Astrocyte (in vitro differentiated cells and primary cell): ENCODE results near the gene MAN1B1. TPM values are rescaled to one million over a fixed set of nuclear protein-coding genes. Genes with fewer than 3 reads are reported as not detected.

Experiments used
- DNase-seq: peaks from one replicate; pipeline ENCODE4 v3.0.0-alpha.2; 2010; ENCODE audit warnings: low read depth
- FAIRE-seq: peaks from 2 replicates; lab custom pipeline; 2011; peaks lifted over from hg19 to GRCh38; lab: Jason Lieb, UNC
- H2AFZ ChIP-seq: 2 replicates; pipeline ENCODE4 v1.6.0; 2012; ENCODE audit warnings: low read depth, low read length, inconsistent platforms
- H3K27ac ChIP-seq: 2 replicates; pipeline ENCODE4 v1.5.1; 2011; ENCODE audit warnings: low read depth, low read length, inconsistent platforms
- H3K27me3 ChIP-seq: 2 replicates; pipeline ENCODE4 v1.6.0; 2011; ENCODE audit warnings: low read length, inconsistent platforms; ENCODE audit not compliant: insufficient read depth
- H3K36me3 ChIP-seq: 2 replicates; pipeline ENCODE4 v1.5.1; 2011; ENCODE audit warnings: low read length, inconsistent platforms; ENCODE audit not compliant: insufficient read depth
- H3K4me1 ChIP-seq: 2 replicates; pipeline ENCODE4 v1.5.1; 2011; ENCODE audit warnings: low read length, inconsistent platforms; ENCODE audit not compliant: insufficient read depth
- H3K4me2 ChIP-seq: 2 replicates; pipeline ENCODE4 v1.6.0; 2012; ENCODE audit warnings: low read length, inconsistent platforms
- H3K4me3 ChIP-seq: 2 replicates; pipeline ENCODE4 v1.5.1; 2011; ENCODE audit warnings: low read depth, mild to moderate bottlenecking, low read length, inconsistent platforms; ENCODE audit not compliant: insufficient read depth
- H3K79me2 ChIP-seq: 2 replicates; pipeline ENCODE4 v1.6.0; 2012; ENCODE audit warnings: mild to moderate bottlenecking, low read length, inconsistent platforms; ENCODE audit not compliant: insufficient read depth
- H3K9ac ChIP-seq: 2 replicates; pipeline ENCODE4 v1.6.0; 2012; ENCODE audit warnings: mild to moderate bottlenecking, low read length, inconsistent platforms
- H3K9me3 ChIP-seq: 2 replicates; pipeline ENCODE4 v1.5.1; 2012; ENCODE audit warnings: low read depth, mild to moderate bottlenecking, low read length, inconsistent platforms; ENCODE audit not compliant: insufficient read depth
- H4K20me1 ChIP-seq: 2 replicates; pipeline ENCODE4 v1.6.0; 2012; ENCODE audit warnings: low read length, inconsistent platforms; ENCODE audit not compliant: insufficient read depth
- H3K27ac Mint-ChIP-seq: one replicate; pipeline ENCODE4 v1.8.0; 2021; ENCODE audit warnings: mild to moderate bottlenecking, mixed read lengths; ENCODE audit not compliant: unreplicated experiment
- H3K27me3 Mint-ChIP-seq: one replicate; pipeline ENCODE4 v1.8.0; 2021; ENCODE audit warnings: low read depth, mixed read lengths; ENCODE audit not compliant: unreplicated experiment
- H3K36me3 Mint-ChIP-seq: one replicate; pipeline ENCODE4 v1.8.0; 2021; ENCODE audit warnings: low read depth, mixed read lengths; ENCODE audit not compliant: unreplicated experiment
- H3K4me1 Mint-ChIP-seq: one replicate; pipeline ENCODE4 v1.8.0; 2021; ENCODE audit warnings: low read depth, mixed read lengths; ENCODE audit not compliant: unreplicated experiment
- H3K4me3 Mint-ChIP-seq: one replicate; pipeline ENCODE4 v1.8.0; 2021; ENCODE audit warnings: mild to moderate bottlenecking, moderate library complexity, mixed read lengths; ENCODE audit not compliant: unreplicated experiment
- H3K9me3 Mint-ChIP-seq: one replicate; pipeline ENCODE4 v1.8.0; 2021; ENCODE audit warnings: mild to moderate bottlenecking, mixed read lengths; ENCODE audit not compliant: unreplicated experiment
- CTCF ChIP-seq: IDR thresholded peaks from 2 replicates; pipeline ENCODE4 v1.5.1; 2011; ENCODE audit warnings: low read depth, mild to moderate bottlenecking, inconsistent platforms, low read length, moderate library complexity; ENCODE audit not compliant: insufficient read depth
- EZH2 ChIP-seq: IDR thresholded peaks from 2 replicates; pipeline ENCODE4 v1.6.1; 2012; ENCODE audit warnings: mild to moderate bottlenecking, low read length, inconsistent platforms; ENCODE audit not compliant: insufficient read depth
- total RNA-seq: library from RNA; stranded (reverse); gene quantifications from 2 replicates; pipeline ENCODE4 v1.2.1, GENCODE V29; 2021

The MAN1B1 gene
- total RNA-seq, 1 donor from 2014 or later, result 69.2 TPM

- Mint-ChIP-seq H3K4me1 (no peaks in the 10 kb centered on the region), H3K27ac (no peak overlapping the region), H3K36me3 (peaks cover 3% of the 10 kb centered on the region), H3K4me3 (no peak overlapping the region), H3K27me3 (peaks cover 12% of the 10 kb centered on the region), H3K9me3 (no peaks in the 10 kb centered on the region)
- TF ChIP-seq EZH2 (no peak), CTCF (peak; percentile 67)
- no peak overlapping the region for H2AFZ ChIP-seq
- DNase-seq (peak; percentile 55), FAIRE-seq (no peak)
- H3K9me3 ChIP-seq, result no peaks in the 10 kb centered on the region
- H3K27ac ChIP-seq, result no peak overlapping the region
- H3K4me3 ChIP-seq, result no peak overlapping the region
- H4K20me1 ChIP-seq, result peaks cover 14% of the 10 kb centered on the region
- H3K4me2 ChIP-seq, result no peak overlapping the region
- H3K79me2 ChIP-seq, result no peaks in the 10 kb centered on the region
- no peaks in the 10 kb centered on the region for H3K27me3 ChIP-seq
- H3K4me1 ChIP-seq, result peaks cover 9% of the 10 kb centered on the region
- no peak overlapping the region for H3K9ac ChIP-seq
- H3K36me3 ChIP-seq, result no peaks in the 10 kb centered on the region
Observed at GRCh38 chr9:137067860-137068538, 18.8 kb upstream of the MAN1B1 start.

- peaks cover 9% of the 10 kb centered on the region for H3K4me1 ChIP-seq
- no peaks in the 10 kb centered on the region for H3K27me3 ChIP-seq
- no peaks in the 10 kb centered on the region for H3K79me2 ChIP-seq
- H3K4me3 Mint-ChIP-seq, result no peak overlapping the region
- FAIRE-seq (no peak), DNase-seq (no peak)
- H3K9me3 Mint-ChIP-seq, result no peaks in the 10 kb centered on the region
- H3K36me3 Mint-ChIP-seq, result peaks cover 3% of the 10 kb centered on the region
- no peaks in the 10 kb centered on the region for H3K4me1 Mint-ChIP-seq
- H4K20me1 ChIP-seq, result peaks cover 14% of the 10 kb centered on the region
- peaks cover 15% of the 10 kb centered on the region for H3K27me3 Mint-ChIP-seq
- no peak for TF ChIP-seq CTCF
- no peak for TF ChIP-seq EZH2
- no peak overlapping the region for H3K9ac ChIP-seq
- H3K4me2 ChIP-seq, result peak overlapping the region; percentile 86
- H3K9me3 ChIP-seq, result no peaks in the 10 kb centered on the region
- H3K36me3 ChIP-seq, result no peaks in the 10 kb centered on the region
- H3K27ac Mint-ChIP-seq, result no peak overlapping the region
- H2AFZ ChIP-seq, result no peak overlapping the region
- peak overlapping the region; percentile 39 for H3K4me3 ChIP-seq
- H3K27ac ChIP-seq, result no peak overlapping the region
Observed at GRCh38 chr9:137068539-137069507, 18.0 kb upstream of the MAN1B1 start.
